Gastrocnemius medialis (tissue), 4 donors: ENCODE results near the gene ADAM12. TPM values are rescaled to one million over a fixed set of nuclear protein-coding genes. Genes with fewer than 3 reads are reported as not detected.

Experiments
- ATAC-seq, 2 donors: fragments of 150-250 bp; one replicate each; pipeline ENCODE4 v1.9.1; 2016
- DNase-seq, 2 donors: peaks; one replicate each; pipeline ENCODE4 v3.0.0-alpha.2; 2019
- H3K27ac ChIP-seq, 4 donors: fragments of 200-600 bp; sonication (generic); 1 replicate in 1 of 4; 2 replicates in 3 of 4; pipeline ENCODE4 v1.5.1; 2016 to 2018; ENCODE audit warnings: mild to moderate bottlenecking in 2 of 4, moderate library complexity in 1 of 4
- H3K27me3 ChIP-seq, 3 donors: fragments of 200-600 bp; sonication (generic) in 2 of 3; 1 replicate in 1 of 3; 2 replicates in 2 of 3; pipeline versions ENCODE4 v1.5.1 to v1.6.0; 2016 to 2019; ENCODE audit warnings: mild to moderate bottlenecking in 1 of 3, moderate library complexity in 1 of 3
- H3K36me3 ChIP-seq, 2 donors: fragments of 200-600 bp; sonication (generic) in 1 of 2; one replicate each; pipeline ENCODE4 v1.5.1; 2017 to 2018
- H3K4me1 ChIP-seq, 2 donors: fragments of 200-600 bp; sonication (generic) in 1 of 2; one replicate each; pipeline ENCODE4 v1.5.1; 2016 to 2017; ENCODE audit warnings: mild to moderate bottlenecking in 2 of 2
- H3K4me3 ChIP-seq, 4 donors: fragments of 200-600 bp; sonication (generic) in 3 of 4; 1 replicate in 1 of 4; 2 replicates in 3 of 4; pipeline ENCODE4 v1.5.1; 2016 to 2019; ENCODE audit warnings: mild to moderate bottlenecking in 2 of 4
- H3K9me3 ChIP-seq, 3 donors: fragments of 200-600 bp; sonication (generic) in 2 of 3; 1 replicate in 1 of 3; 2 replicates in 2 of 3; pipeline ENCODE4 v1.5.1; 2016 to 2019
- CTCF ChIP-seq, 5 experiments: fragments of 450-650 bp in 3 of 5; fragments of 200-600 bp in 2 of 5; sonication (generic) in 2 of 5; IDR thresholded peaks in 4 of 5; conservative IDR thresholded peaks in 1 of 5; 1 replicate in 4 of 5; 2 replicates in 1 of 5; pipeline ENCODE4 v1.5.1; 2016 to 2019; ENCODE audit warnings: antibody characterized with exemption in 5 of 5, mild to moderate bottlenecking in 3 of 5, moderate library complexity in 3 of 5
- POLR2A ChIP-seq, 2 donors: fragments of 450-650 bp; IDR thresholded peaks; one replicate each; pipeline ENCODE4 v1.6.1; 2017; ENCODE audit warnings: antibody characterized with exemption in 2 of 2, mild to moderate bottlenecking in 2 of 2, moderate library complexity in 2 of 2
- in situ Hi-C, 4 donors: fragments of 200-750 bp; cut with MboI; loops; one replicate each; pipeline versions ENCODE4 v1.15.0 to v1.8.0; 2017; ENCODE audit warnings: low sequenced_read_pairs in 4 of 4
- intact Hi-C: fragments of 100-400 bp; cut with DNase I; formaldehyde crosslinking; loops from one replicate; pipeline ENCODE4 v1.15.1; 2023; ENCODE audit warnings: low total_unique reads
- total RNA-seq, 4 donors: library from RNA; depleted of rRNA; stranded (reverse); fragments of >200 nt; gene quantifications; one replicate each; pipeline versions ENCODE4 v1.1.0 to v1.2.3, GENCODE V29; 2016

Gene ADAM12
- total RNA-seq, 4 donors from 2014 or later = 0.10 TPM; not detected in 3

- ATAC-seq (peak; percentile 43 to 64), DNase-seq (peak in 1 of 2 donors; percentile 38)
- intact Hi-C loops = no loop called here
- Histone ChIP-seq H3K4me1 (peaks cover 0 to 5% of the 10 kb centered on the region in 2 donors), H3K27me3 (no peaks in the 10 kb centered on the region), H3K4me3 (no peak overlapping the region), H3K9me3 (no peaks in the 10 kb centered on the region), H3K36me3 (no peaks in the 10 kb centered on the region), H3K27ac (no peak overlapping the region)
- no peak for TF ChIP-seq CTCF (IDR thresholded peaks at IDR 0.05 in 4 of 5, conservative IDR thresholded peaks at IDR 0.05 in 1 of 5)
- TF ChIP-seq POLR2A (IDR thresholded peaks at IDR 0.05) = no peak
- in situ Hi-C loops = no loop called here
Observed at GRCh38 chr10:126060261-126060931, 327.9 kb downstream of the ADAM12 start.

GRCh38 chr10:126059076-126059826 is 329.0 kb downstream of the ADAM12 start:
- Histone ChIP-seq H3K9me3 (no peaks in the 10 kb centered on the region), H3K36me3 (no peaks in the 10 kb centered on the region), H3K27ac (no peak overlapping the region), H3K4me3 (no peak overlapping the region), H3K27me3 (no peaks in the 10 kb centered on the region), H3K4me1 (peaks cover 0 to 5% of the 10 kb centered on the region in 2 donors)
- no peak for DNase-seq
- intact Hi-C loops (no loop called here), in situ Hi-C loops (no loop called here)
- no peak for TF ChIP-seq CTCF (IDR thresholded peaks at IDR 0.05 in 4 of 5, conservative IDR thresholded peaks at IDR 0.05 in 1 of 5)
- no peak for TF ChIP-seq POLR2A (IDR thresholded peaks at IDR 0.05)
- no peak for ATAC-seq

- Histone ChIP-seq H3K27ac (no peak overlapping the region), H3K4me1 (peaks cover 0 to 5% of the 10 kb centered on the region in 2 donors), H3K9me3 (no peaks in the 10 kb centered on the region), H3K27me3 (no peaks in the 10 kb centered on the region), H3K4me3 (no peak overlapping the region), H3K36me3 (no peaks in the 10 kb centered on the region)
- intact Hi-C loops = no loop called here
- TF ChIP-seq CTCF (IDR thresholded peaks at IDR 0.05 in 4 of 5, conservative IDR thresholded peaks at IDR 0.05 in 1 of 5) (no peak), POLR2A (IDR thresholded peaks at IDR 0.05) (no peak)
- no peak for DNase-seq
- no peak for ATAC-seq
- in situ Hi-C loops = no loop called here
Observed at GRCh38 chr10:126058507-126058906, 329.8 kb downstream of the ADAM12 start.

GRCh38 chr10:126058104-126058503 is 330.2 kb downstream of the ADAM12 start:
- no peak overlapping the region for H3K27ac ChIP-seq
- in situ Hi-C loops = no loop called here
- no peaks in the 10 kb centered on the region for H3K9me3 ChIP-seq
- intact Hi-C loops = no loop called here
- H3K4me1 ChIP-seq = peaks cover 0 to 5% of the 10 kb centered on the region in 2 donors
- no peaks in the 10 kb centered on the region for H3K27me3 ChIP-seq
- H3K36me3 ChIP-seq = no peaks in the 10 kb centered on the region
- TF ChIP-seq POLR2A (IDR thresholded peaks at IDR 0.05) (no peak), CTCF (IDR thresholded peaks at IDR 0.05 in 4 of 5, conservative IDR thresholded peaks at IDR 0.05 in 1 of 5) (no peak)
- ATAC-seq (no peak), DNase-seq (no peak)
- no peak overlapping the region for H3K4me3 ChIP-seq
